ENCODE measurements around the gene STK39. TPM values are rescaled to one million over a fixed set of nuclear protein-coding genes. Genes with fewer than 3 reads are reported as not detected.

The STK39 gene
- total RNA-seq, 4 donors from 2014 or later = 35.3 to 58.0 (median 47.0) TPM

DNA sequence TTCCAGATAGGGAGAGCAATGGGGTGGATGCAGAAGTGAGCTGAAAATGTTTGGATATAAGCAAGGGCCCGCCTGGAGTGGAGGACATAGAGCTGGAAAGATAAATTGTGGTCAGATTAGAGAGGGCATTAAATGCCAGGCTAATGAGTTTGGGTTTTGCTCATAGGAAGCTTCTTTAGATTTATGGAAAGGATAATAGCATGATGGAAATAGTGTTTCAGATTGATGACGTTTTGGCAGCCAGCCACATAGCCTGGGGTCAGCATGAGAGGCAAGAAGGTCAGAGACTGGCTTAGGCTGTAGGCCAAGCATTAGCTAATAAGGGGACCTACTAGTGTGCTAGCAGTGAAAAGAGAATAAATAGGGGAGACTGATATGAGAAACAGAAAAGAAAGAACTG, 321.6 kb downstream of the STK39 start:
- Histone ChIP-seq H3K4me1 (no peaks in the 10 kb centered on the region), H3K27me3 (no peaks in the 10 kb centered on the region), H3K9me3 (no peaks in the 10 kb centered on the region), H3K4me3 (no peak overlapping the region), H3K27ac (no peak overlapping the region), H3K36me3 (no peaks in the 10 kb centered on the region)
- TF ChIP-seq POLR2A (IDR thresholded peaks at IDR 0.05) (no peak), EP300 (IDR thresholded peaks at IDR 0.05) (no peak), POLR2AphosphoS5 (IDR thresholded peaks at IDR 0.05) (no peak)
- TF ChIP-seq, protein P1, sequence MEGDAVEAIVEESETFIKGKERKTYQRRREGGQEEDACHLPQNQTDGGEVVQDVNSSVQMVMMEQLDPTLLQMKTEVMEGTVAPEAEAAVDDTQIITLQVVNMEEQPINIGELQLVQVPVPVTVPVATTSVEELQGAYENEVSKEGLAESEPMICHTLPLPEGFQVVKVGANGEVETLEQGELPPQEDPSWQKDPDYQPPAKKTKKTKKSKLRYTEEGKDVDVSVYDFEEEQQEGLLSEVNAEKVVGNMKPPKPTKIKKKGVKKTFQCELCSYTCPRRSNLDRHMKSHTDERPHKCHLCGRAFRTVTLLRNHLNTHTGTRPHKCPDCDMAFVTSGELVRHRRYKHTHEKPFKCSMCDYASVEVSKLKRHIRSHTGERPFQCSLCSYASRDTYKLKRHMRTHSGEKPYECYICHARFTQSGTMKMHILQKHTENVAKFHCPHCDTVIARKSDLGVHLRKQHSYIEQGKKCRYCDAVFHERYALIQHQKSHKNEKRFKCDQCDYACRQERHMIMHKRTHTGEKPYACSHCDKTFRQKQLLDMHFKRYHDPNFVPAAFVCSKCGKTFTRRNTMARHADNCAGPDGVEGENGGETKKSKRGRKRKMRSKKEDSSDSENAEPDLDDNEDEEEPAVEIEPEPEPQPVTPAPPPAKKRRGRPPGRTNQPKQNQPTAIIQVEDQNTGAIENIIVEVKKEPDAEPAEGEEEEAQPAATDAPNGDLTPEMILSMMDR (IDR thresholded peaks at IDR 0.05) = no peak
- no peak for ATAC-seq
- WGBS, 2 donors (ENCODE audit: low coverage in 1 of 2) = 0 to 26% methylated on average over 1 to 2 of the region's 2 CpGs

- 83 to 100% methylated on average over 1 to 2 of the region's 4 CpGs for WGBS, 2 donors (ENCODE audit: low coverage in 1 of 2)
- no peaks in the 10 kb centered on the region for H3K4me1 ChIP-seq
- H3K27me3 ChIP-seq = no peaks in the 10 kb centered on the region
- H3K27ac ChIP-seq = no peak overlapping the region
- H3K4me3 ChIP-seq = no peak overlapping the region
- no peak for TF ChIP-seq POLR2A (IDR thresholded peaks at IDR 0.05)
- TF ChIP-seq, protein P1 (IDR thresholded peaks at IDR 0.05) = no peak
- TF ChIP-seq EP300 (IDR thresholded peaks at IDR 0.05) = no peak
- TF ChIP-seq POLR2AphosphoS5 (IDR thresholded peaks at IDR 0.05) = no peak
- H3K9me3 ChIP-seq = no peaks in the 10 kb centered on the region
- no peaks in the 10 kb centered on the region for H3K36me3 ChIP-seq
- ATAC-seq = no peak
These were observed 322.8 kb downstream of the STK39 start for GRCh38 chr2:167924556-167924955.

DNA sequence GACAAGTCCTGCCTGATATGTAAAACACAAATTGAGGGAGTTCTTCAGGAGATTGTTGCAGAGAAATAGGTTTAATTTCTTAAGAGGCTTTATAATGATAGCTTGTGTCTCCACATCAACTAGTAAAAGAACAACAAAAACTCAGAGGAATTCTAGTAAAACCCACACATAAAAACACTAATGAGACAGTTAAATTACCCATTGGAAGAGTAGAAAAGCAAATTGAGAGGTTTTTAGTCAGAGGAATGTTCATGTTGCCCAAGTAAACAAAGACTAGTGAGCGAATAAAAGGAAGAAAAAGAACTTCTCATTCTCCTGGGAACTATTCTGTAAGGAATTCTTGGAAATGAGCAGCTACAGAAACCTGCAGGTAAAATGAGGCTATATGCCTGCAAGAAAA, 330.6 kb downstream of the STK39 start:
- TF ChIP-seq POLR2A (IDR thresholded peaks at IDR 0.05) (no peak), EP300 (IDR thresholded peaks at IDR 0.05) (no peak), POLR2AphosphoS5 (IDR thresholded peaks at IDR 0.05) (no peak)
- TF ChIP-seq, protein P1 (IDR thresholded peaks at IDR 0.05) = no peak
- 75 to 88% methylated on average over 1 of the region's 1 CpG for WGBS, 2 donors (ENCODE audit: low coverage in 1 of 2)
- Histone ChIP-seq H3K27ac (no peak overlapping the region), H3K4me1 (no peaks in the 10 kb centered on the region), H3K27me3 (no peaks in the 10 kb centered on the region), H3K36me3 (no peaks in the 10 kb centered on the region), H3K4me3 (no peak overlapping the region), H3K9me3 (peaks cover 0 to 8% (median 0%) of the 10 kb centered on the region in 3 donors)
- no peak for ATAC-seq

- ATAC-seq = no peak
- H3K4me1 ChIP-seq = no peaks in the 10 kb centered on the region
- TF ChIP-seq EP300 (IDR thresholded peaks at IDR 0.05) = no peak
- TF ChIP-seq POLR2AphosphoS5 (IDR thresholded peaks at IDR 0.05) = no peak
- TF ChIP-seq, protein P1 (IDR thresholded peaks at IDR 0.05) = no peak
- no peak for TF ChIP-seq POLR2A (IDR thresholded peaks at IDR 0.05)
- WGBS, 2 donors (ENCODE audit: low coverage in 1 of 2) = 97 to 100% methylated on average over 2 to 3 of the region's 3 CpGs
- no peaks in the 10 kb centered on the region for H3K36me3 ChIP-seq
- H3K27ac ChIP-seq = no peak overlapping the region
- H3K4me3 ChIP-seq = no peak overlapping the region
- peaks cover 0 to 8% (median 0%) of the 10 kb centered on the region in 3 donors for H3K9me3 ChIP-seq
- no peaks in the 10 kb centered on the region for H3K27me3 ChIP-seq
These were observed 332.4 kb downstream of the STK39 start for GRCh38 chr2:167914969-167915368.

DNA sequence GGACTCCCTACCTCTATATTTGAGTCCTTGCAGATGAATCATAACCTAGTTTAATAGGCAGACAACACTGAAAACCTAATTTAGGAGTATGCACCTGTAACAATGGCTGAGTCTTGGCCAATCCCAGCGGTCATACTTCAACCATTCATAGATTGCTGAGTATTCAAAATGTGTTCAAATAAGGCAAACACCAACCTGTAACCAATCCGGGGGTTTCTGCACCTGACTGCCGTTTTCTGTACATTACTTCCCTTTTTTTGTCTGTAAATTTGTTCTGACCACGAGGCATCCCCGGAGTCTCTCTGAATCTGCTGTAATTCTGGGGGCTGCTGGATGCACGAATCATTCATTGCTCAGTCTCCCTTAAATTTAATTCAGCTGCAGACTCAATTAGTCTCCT, 338.6 kb downstream of the STK39 start:
- WGBS, 2 donors (ENCODE audit: low coverage in 1 of 2) = 62 to 83% methylated on average over 6 of the region's 6 CpGs
- Histone ChIP-seq H3K9me3 (no peaks in the 10 kb centered on the region), H3K27ac (no peak overlapping the region), H3K36me3 (no peaks in the 10 kb centered on the region), H3K4me1 (no peaks in the 10 kb centered on the region), H3K4me3 (no peak overlapping the region), H3K27me3 (no peaks in the 10 kb centered on the region)
- ATAC-seq = no peak
- TF ChIP-seq POLR2A (IDR thresholded peaks at IDR 0.05) (no peak), POLR2AphosphoS5 (IDR thresholded peaks at IDR 0.05) (no peak), EP300 (IDR thresholded peaks at IDR 0.05) (no peak)
- TF ChIP-seq, protein P1 (IDR thresholded peaks at IDR 0.05) = no peak
